8988T (cell line): ENCODE results near the gene LRRC1.
"Not testable (repeated sequence)": the region's sequence is repeated elsewhere in the genome, so short reads cannot be mapped to it uniquely, and the experiment has no call there.

ENCODE experiments used
- DNase-seq: peaks from one replicate; pipeline ENCODE4 v3.0.0; 2011

LRRC1 gene

DNA sequence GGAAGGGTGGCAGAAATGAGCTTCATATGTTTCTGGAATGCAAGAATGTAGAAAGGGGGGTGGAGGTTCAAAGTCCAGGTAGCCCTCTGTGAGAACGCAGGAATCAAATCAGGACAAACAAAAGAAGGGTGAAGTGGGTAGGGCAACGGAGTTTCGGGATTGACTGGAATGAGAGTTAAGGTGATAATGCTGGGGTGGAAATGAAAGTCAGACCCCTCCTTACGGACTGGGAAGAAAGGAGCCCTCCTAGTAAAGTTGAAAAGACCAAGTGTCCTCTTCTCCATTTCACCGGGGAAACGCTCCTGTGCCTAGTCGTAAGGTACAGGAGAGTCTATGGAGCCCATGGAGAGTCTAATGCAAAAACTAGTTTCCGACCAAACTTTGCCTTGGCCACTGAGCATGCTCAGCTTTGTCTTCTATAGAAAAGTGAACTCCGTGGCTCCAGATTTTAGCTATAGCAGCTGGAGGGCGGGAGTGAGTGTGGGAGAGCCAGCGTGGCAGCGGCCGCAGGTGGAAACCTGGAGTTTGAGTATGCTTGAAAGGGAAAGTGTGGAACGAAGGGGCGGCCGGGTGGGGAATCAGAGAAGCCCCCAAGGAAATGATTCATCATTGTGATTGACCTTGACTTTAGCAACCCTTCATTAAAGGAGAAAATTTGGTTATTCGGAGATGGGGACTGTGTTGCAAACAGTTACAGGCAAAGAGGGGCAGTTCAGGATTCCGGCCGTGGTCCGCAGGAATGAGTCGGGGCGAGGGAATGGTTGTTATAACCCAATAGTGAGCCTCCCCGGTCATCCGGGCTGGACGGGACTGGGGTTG is 1.3 kb upstream of the LRRC1 start:
- DNase-seq: no peak

GRCh38 chr6:53794137-53794719 is 577 bp upstream of the LRRC1 start:
- peak; percentile 37 for DNase-seq

DNA sequence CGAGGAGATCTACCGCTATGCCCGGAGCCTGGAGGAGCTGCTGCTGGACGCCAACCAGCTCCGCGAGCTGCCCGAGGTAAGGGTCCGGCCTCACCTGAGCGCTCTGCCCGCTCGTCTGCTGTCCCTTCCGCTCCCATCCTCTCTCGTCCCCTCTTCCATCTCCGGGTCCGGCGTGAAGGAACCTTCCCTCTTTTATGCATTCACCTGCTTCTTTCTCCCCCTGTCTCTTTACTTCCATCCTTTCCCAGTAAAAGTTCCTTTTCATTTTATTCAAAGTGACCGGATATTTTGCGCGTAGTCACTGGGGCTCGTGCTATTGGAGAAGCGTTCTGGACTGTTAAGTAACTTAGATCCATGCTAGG is 516 bp downstream of the LRRC1 start:
- DNase-seq: no peak

DNA sequence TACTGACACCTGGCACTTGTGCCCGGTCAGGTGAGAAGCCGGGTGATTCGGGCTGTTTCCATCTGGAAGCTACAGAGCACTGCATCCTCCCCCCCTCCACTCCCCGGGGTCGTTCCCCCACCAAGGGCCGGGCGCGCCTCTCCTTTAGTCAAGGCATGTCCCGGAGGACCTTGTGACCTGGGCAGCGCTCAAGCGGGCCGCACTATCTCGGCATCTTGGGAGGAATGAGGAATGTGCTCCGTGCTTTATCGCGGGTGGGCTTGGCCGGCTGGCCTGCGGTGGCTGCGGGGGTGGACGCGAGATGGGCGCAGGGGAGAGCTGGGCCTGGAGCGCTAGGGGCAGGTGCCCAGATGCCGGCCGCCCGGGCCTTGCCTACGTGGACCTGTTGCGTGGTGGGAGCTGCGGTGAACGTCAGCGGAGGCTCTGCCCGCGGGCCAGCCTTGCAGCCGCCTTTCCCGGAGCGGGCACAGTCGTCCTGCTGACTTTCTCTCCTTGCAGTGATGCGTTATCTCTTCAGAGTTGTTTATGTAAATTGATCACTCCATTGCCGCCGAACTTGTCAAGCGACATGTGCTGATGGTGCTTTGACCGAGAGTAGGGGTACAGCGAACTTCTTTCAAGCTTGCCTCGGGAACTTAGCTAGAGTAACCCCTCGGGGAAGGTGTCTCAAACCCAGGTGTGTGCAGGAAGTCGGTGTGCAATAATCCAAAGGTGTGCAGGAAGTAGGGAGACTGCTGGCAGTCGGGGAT is 1.1 kb downstream of the LRRC1 start:
- DNase-seq: no peak

- no peak for DNase-seq
Observed at GRCh38 chr6:53796451-53796780, 1.6 kb downstream of the LRRC1 start.

DNA sequence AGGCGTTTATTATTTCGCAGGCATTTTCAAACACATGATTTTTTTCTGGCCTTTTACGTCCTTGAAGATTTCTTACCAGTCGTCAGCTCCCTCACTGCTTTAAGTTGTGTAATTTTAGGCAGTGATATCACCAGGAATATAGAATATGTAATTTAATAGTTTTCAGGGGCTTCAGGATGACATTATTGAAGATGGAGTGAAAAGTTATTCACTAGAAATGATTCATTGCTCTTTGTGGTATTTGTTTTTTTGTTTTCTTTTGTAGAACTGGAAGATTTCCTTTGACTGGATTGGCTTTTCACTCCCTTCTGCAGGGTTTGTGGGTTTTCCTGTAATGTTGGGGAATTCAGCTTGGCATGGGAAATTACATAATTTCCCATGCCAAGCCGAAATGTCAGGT is 2.0 kb downstream of the LRRC1 start:
- no peak for DNase-seq

- DNase-seq: no peak
Observed at GRCh38 chr6:53797304-53797703, 2.5 kb downstream of the LRRC1 start.

DNA sequence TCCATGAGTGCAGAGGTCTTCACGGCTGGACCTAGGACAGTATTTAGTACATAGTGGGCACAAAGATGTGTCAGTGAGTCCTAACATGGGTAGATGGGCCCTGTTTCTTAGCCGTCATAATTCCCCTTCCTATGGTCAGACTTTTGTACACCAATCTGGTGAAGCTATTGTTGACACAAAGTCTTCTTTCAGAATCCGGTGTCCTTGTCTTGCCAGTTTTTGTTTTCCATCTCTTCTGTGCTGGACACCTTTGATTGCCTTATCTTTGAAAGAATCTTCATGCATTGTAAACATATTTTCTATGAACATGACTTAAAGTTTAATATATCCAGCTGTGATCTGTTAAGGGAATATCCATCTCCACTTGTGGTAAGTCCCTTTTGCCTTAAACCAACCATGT is 4.5 kb downstream of the LRRC1 start:
- no peak for DNase-seq

GRCh38 chr6:53801022-53801421 is 6.2 kb downstream of the LRRC1 start:
- DNase-seq: no peak

GRCh38 chr6:53802582-53802981 is 7.8 kb downstream of the LRRC1 start:
- no peak for DNase-seq

GRCh38 chr6:53803081-53803860 is 8.5 kb downstream of the LRRC1 start:
- DNase-seq: no peak

- no peak for DNase-seq
Observed at GRCh38 chr6:53805016-53805415, 10.2 kb downstream of the LRRC1 start.

DNA sequence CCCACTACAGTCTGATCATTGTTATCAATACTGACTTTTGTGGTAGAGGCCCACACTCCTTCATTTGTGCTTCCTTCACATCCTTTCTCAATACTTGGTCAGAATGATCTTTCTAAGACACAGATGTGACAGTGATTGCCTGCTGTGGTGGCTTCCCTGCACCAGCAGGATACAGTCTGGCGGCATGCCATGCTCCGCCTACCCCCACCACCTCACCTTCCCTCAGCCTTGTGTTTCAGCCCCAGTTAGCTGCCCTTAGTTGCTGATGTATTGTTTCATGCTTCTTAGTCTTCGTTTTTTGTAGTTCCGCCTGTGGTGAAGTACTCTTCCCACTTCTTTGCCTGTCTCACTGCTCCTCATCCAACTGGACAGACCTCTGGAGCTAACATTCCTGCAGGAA is 10.9 kb downstream of the LRRC1 start:
- no peak for DNase-seq

GRCh38 chr6:53807606-53808005 is 12.8 kb downstream of the LRRC1 start:
- DNase-seq: not testable (repeated sequence)

GRCh38 chr6:53808302-53808881 is 13.6 kb downstream of the LRRC1 start:
- no peak for DNase-seq

DNA sequence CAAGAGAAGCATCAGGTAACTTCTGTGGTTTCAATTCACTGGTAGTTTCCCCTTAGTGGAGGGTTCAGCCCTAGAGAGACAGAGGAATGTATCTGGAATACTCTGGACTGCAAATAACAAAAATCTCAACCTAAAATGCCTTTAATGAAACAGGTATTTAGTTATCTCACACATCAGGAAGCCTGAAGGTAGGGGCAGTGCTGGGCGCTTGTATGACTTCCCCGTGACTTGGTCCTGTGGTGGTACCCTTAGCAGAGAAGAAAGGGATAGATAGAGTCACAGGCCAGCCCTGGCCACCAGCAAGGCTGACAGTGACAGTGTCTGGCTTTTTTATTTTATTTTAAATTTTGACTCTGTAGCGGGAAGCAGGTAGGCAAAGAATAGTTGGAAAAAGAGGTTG is 14.9 kb downstream of the LRRC1 start:
- DNase-seq: no peak

GRCh38 chr6:53811082-53811481 is 16.3 kb downstream of the LRRC1 start:
- DNase-seq: no peak

DNA sequence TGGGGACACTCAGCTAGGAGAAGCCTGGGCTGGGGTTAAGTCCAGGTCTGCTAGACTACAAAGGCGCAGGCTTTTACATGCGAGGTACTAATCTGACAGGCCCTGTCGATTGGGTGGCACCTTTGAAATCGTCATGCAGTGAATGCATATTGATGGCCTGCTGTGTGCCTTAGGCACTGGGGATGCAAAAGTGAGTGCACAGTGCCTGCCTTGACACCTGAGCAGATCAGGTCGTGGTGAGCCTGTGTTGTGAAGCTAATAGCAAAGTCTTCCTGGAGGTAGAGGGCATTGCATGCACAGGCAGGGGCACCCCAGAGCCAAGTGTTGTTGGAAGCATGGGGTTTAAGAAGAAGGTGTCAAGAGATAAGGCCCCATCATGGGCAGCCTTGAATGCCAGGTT is 16.9 kb downstream of the LRRC1 start:
- DNase-seq: no peak

- DNase-seq: no peak
Observed at GRCh38 chr6:53813096-53813495, 18.3 kb downstream of the LRRC1 start.

GRCh38 chr6:53813801-53814200 is 19.0 kb downstream of the LRRC1 start:
- no peak for DNase-seq

GRCh38 chr6:53814353-53814752 is 19.5 kb downstream of the LRRC1 start:
- no peak for DNase-seq

- DNase-seq: no peak
Observed at GRCh38 chr6:53815381-53816119, 20.7 kb downstream of the LRRC1 start.
